Measurements from ENCODE around the gene LPCAT3.

- TF ChIP-seq CTCF (conservative IDR thresholded peaks at IDR 0.05) (no peak), EZH2 (IDR thresholded peaks at IDR 0.05; ENCODE audit: low read depth) (no peak)
These were observed 44.1 kb downstream of the LPCAT3 start for GRCh38 chr12:6974180-6974579.
